ENCODE measurements around the gene PCIF1.

DNA sequence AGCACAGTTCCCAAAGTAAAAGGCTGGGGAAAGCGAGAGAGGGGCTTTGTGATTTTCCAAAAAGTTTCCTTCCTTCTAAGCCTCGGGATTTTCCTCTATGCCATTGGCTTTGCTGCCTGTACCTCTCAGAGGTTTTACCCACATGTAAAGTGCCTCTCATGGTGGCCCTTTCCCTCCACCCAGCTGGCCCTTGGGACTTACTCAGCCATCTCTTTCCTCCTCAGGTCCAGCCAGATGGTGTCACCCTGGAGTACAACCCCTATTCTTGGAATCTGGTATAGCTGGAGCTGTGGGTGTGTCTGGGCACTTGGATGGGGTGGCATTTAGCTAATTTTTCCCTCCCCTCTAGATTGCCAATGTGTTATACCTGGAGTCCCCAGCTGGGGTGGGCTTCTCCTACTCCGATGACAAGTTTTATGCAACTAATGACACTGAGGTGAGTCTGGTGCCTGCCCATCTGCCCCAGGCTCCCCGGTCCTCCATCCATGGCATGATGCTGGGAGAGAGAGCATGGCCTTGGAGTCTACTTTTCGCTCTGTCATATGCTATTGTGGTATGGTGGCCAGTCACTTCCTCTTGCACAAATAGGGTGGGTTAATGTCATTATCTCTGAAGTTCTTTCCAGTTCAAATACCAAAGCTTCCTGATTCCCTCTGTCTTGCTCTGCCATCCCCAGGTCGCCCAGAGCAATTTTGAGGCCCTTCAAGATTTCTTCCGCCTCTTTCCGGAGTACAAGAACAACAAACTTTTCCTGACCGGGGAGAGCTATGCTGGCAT, 42.2 kb upstream of the PCIF1 start:
- TF ChIP-seq, protein P1, sequence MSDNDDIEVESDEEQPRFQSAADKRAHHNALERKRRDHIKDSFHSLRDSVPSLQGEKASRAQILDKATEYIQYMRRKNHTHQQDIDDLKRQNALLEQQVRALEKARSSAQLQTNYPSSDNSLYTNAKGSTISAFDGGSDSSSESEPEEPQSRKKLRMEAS (IDR thresholded peaks at IDR 0.05) = no peak
- TF ChIP-seq, protein P2, sequence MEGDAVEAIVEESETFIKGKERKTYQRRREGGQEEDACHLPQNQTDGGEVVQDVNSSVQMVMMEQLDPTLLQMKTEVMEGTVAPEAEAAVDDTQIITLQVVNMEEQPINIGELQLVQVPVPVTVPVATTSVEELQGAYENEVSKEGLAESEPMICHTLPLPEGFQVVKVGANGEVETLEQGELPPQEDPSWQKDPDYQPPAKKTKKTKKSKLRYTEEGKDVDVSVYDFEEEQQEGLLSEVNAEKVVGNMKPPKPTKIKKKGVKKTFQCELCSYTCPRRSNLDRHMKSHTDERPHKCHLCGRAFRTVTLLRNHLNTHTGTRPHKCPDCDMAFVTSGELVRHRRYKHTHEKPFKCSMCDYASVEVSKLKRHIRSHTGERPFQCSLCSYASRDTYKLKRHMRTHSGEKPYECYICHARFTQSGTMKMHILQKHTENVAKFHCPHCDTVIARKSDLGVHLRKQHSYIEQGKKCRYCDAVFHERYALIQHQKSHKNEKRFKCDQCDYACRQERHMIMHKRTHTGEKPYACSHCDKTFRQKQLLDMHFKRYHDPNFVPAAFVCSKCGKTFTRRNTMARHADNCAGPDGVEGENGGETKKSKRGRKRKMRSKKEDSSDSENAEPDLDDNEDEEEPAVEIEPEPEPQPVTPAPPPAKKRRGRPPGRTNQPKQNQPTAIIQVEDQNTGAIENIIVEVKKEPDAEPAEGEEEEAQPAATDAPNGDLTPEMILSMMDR (IDR thresholded peaks at IDR 0.05; ENCODE audit: low read depth, low read length, missing input control) = peak; percentile 7
